Neural crest cell (in vitro differentiated cells): ENCODE measurements around the gene ICAM1. TPM values are rescaled to one million over a fixed set of nuclear protein-coding genes. Genes with fewer than 3 reads are reported as not detected.
A peak's percentile ranks its signal among the peaks of the same experiment; 100 is the strongest.

Source experiments
- DNase-seq: peaks from one replicate; pipeline ENCODE4 v3.0.0; 2021; ENCODE audit warnings: low read depth, mixed read lengths, low spot score
- H3K27ac Mint-ChIP-seq: one replicate; pipeline ENCODE4 v1.8.0; 2021; ENCODE audit warnings: mild to moderate bottlenecking, mixed read lengths; ENCODE audit not compliant: unreplicated experiment
- H3K27me3 Mint-ChIP-seq: 2 replicates; pipeline ENCODE4 v1.8.0; 2021; ENCODE audit warnings: low read depth, mild to moderate bottlenecking, mixed read lengths
- H3K36me3 Mint-ChIP-seq: 2 replicates; pipeline ENCODE4 v1.8.0; 2021; ENCODE audit warnings: low read depth, mild to moderate bottlenecking, mixed read lengths
- H3K4me1 Mint-ChIP-seq: 2 replicates; pipeline ENCODE4 v1.8.0; 2021; ENCODE audit warnings: mixed read lengths
- H3K4me3 Mint-ChIP-seq: one replicate; pipeline ENCODE4 v1.8.0; 2021; ENCODE audit warnings: mild to moderate bottlenecking, mixed read lengths
- H3K9me3 Mint-ChIP-seq: 2 replicates; pipeline ENCODE4 v1.8.0; 2021; ENCODE audit warnings: mixed read lengths
- total RNA-seq: library from RNA; stranded (reverse); gene quantifications from 2 replicates; pipeline ENCODE4 v1.2.1, GENCODE V29; 2021
- TF ChIP-seq, protein P1 (sequence below): fragments of 200-600 bp; sonication (generic); conservative IDR thresholded peaks from 2 replicates; pipeline ENCODE4 v1.5.0; 2021; ENCODE audit warnings: antibody characterized with exemption, mild to moderate bottlenecking

Gene ICAM1
- total RNA-seq, 1 donor from 2014 or later = 0.23 TPM

GRCh38 chr19:10294368-10294697 lies 23.4 kb downstream of the ICAM1 start:
- no peak for DNase-seq
- Mint-ChIP-seq H3K9me3 (no peaks in the 10 kb centered on the region), H3K27me3 (peaks cover 87% of the 10 kb centered on the region), H3K4me1 (peaks cover 21% of the 10 kb centered on the region), H3K4me3 (no peak overlapping the region), H3K36me3 (no peaks in the 10 kb centered on the region), H3K27ac (no peak overlapping the region)
- TF ChIP-seq, protein P1, sequence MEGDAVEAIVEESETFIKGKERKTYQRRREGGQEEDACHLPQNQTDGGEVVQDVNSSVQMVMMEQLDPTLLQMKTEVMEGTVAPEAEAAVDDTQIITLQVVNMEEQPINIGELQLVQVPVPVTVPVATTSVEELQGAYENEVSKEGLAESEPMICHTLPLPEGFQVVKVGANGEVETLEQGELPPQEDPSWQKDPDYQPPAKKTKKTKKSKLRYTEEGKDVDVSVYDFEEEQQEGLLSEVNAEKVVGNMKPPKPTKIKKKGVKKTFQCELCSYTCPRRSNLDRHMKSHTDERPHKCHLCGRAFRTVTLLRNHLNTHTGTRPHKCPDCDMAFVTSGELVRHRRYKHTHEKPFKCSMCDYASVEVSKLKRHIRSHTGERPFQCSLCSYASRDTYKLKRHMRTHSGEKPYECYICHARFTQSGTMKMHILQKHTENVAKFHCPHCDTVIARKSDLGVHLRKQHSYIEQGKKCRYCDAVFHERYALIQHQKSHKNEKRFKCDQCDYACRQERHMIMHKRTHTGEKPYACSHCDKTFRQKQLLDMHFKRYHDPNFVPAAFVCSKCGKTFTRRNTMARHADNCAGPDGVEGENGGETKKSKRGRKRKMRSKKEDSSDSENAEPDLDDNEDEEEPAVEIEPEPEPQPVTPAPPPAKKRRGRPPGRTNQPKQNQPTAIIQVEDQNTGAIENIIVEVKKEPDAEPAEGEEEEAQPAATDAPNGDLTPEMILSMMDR = no peak

- peaks cover 85% of the 10 kb centered on the region for H3K27me3 Mint-ChIP-seq
- H3K27ac Mint-ChIP-seq = no peak overlapping the region
These were observed 24.5 kb downstream of the ICAM1 start for GRCh38 chr19:10295305-10295846.

GRCh38 chr19:10295847-10296591 lies 25.1 kb downstream of the ICAM1 start:
- Mint-ChIP-seq H3K4me1 (peaks cover 15% of the 10 kb centered on the region), H3K27ac (no peak overlapping the region), H3K4me3 (no peak overlapping the region), H3K36me3 (no peaks in the 10 kb centered on the region), H3K27me3 (peaks cover 79% of the 10 kb centered on the region), H3K9me3 (no peaks in the 10 kb centered on the region)
- TF ChIP-seq, protein P1 = no peak
- no peak for DNase-seq

More at GRCh38 chr19:10295305-10295846, 24.5 kb downstream of the ICAM1 start:
- TF ChIP-seq, protein P1 = no peak
- no peak for DNase-seq
- Mint-ChIP-seq H3K4me3 (no peak overlapping the region), H3K4me1 (peaks cover 18% of the 10 kb centered on the region), H3K9me3 (no peaks in the 10 kb centered on the region), H3K36me3 (no peaks in the 10 kb centered on the region)

DNA sequence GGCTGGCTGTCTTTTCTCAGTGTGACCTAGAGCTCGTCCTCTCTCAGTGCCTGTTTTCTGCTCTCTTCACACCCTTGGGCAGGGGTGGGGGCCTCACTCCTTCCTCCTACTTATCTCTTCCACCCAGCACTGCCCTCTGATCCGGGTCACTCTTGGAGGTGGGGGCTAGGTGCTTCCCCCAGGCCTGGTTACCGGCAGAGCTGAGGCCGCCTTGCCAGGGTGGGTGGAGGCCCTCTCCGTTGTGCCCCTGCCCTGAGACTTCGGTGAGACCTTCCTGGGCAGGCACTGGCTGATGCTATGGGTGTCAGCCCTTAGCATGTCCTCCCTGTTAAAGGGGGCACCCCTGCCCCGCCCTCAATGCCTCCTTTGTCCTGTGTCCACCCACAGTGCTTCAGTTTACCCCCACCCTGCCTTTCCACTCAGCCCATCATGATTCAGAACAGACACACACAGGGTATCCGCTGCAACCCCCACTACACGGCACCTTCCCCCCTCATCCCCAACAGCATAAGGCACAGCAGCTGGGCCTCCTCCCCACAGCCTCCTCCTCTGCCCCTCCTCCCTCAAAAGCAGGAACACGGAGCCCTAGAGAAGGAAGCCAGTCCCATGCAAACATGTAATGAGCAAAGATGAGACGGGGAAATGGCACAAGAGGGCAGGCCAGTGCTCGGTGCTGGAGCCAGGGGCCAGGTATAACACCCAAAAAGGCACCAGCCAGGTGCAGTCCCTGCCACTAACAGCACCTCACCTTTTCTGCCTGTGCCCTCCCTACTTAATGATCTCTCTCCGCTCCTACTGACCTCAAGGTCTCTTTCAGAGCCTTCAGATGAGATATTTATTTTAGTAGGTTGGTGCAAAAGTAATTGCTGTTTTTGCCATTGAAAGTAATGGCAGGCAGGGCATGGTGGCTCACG lies 28.9 kb downstream of the ICAM1 start:
- H3K4me3 Mint-ChIP-seq = peak overlapping the region; percentile 31

More for the DNA sequence above, 28.9 kb downstream of the ICAM1 start:
- Mint-ChIP-seq H3K36me3 (no peaks in the 10 kb centered on the region), H3K27me3 (peaks cover 56% of the 10 kb centered on the region), H3K9me3 (no peaks in the 10 kb centered on the region), H3K27ac (no peak overlapping the region), H3K4me1 (peaks cover 5% of the 10 kb centered on the region)
- TF ChIP-seq, protein P1 = no peak
- DNase-seq = no peak
